GM21360 (cell line): ENCODE results near the gene NCKAP5.

Experiments
- ATAC-seq: cut with Tn5 transposase; IDR thresholded peaks from one replicate; pipeline ENCODE4 v1.9.1; 2021; ENCODE audit warnings: mild to moderate bottlenecking, moderate library complexity; ENCODE audit not compliant: unreplicated experiment

Gene NCKAP5

DNA sequence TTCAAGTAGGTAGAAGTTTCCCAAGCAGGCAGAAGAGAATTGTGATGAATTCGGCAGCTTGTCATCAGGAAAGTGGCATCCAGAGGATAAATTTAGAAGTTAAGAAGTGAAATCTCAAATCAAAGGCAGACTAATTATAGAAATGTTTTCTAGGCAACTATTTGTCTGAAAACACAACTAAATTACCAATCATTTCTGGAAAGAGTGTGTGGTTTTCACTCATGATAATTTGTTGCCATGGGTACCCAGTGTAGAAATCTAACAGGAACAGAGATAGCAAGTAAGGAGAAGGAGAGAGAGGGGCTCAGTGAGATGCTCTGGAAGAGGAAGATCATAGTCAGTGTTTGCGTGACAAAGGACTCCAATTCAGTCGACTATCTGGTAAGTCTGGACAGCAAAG, 208.1 kb downstream of the NCKAP5 start:
- ATAC-seq = no peak

GRCh38 chr2:133352719-133353118, 215.5 kb downstream of the NCKAP5 start:
- ATAC-seq = no peak

DNA sequence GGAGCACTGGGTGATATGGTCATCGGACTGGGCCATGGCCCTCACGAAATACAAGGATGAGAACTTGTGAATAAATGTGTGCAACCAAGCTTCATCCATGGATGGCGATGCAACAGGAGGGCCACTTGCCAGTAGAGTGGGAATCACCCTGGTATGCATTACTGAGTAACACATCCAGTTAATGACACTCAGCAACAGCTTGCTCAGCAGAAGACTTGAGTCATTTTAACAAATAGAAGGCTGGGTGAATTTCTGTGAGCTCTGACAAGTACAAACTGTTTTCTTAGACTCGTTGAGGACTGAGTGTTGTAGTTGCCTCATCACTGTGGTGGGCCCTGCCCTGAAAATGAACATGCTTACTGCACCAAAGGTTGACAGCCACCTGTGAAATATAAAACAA, 221.6 kb downstream of the NCKAP5 start:
- ATAC-seq = no peak

- no peak for ATAC-seq
Measured at GRCh38 chr2:133345638-133346037, 222.6 kb downstream of the NCKAP5 start.

GRCh38 chr2:133344849-133345248, 223.4 kb downstream of the NCKAP5 start:
- ATAC-seq = no peak

DNA sequence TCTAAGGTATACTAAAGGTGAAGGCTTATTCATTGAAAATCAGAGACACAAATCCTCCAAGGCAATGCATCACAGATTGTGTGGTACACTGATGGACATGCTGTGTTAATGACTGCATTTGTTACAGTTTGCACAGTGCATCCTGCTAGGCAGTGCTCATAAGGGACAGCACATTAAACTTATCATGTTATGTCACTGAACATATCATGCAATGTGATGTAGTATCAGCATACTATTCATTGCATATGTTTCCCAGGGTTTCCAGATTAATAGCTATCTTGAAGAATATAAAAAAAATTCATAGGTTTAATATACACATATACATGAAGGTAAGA, 225.3 kb downstream of the NCKAP5 start:
- ATAC-seq = no peak

- no peak for ATAC-seq
Measured at GRCh38 chr2:133342286-133343017, 225.8 kb downstream of the NCKAP5 start.

DNA sequence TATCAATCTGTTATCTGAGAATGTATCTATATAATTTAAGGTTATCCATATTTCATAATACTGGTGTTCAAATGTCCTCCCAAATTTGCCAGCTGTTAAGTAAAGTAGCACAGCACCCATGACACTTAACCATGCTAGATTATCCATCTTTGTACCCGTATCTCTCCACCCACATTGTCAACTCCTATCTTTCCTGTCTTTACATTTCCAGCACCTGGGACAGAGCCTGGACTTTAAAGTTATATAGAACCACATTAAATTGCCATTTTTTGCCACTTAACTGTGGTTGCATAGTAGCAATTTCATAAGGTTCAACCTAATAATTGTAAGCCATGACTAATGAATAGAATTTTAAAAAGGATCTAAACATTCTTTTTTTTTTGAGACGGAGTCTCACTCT, 226.7 kb downstream of the NCKAP5 start:
- ATAC-seq = no peak

DNA sequence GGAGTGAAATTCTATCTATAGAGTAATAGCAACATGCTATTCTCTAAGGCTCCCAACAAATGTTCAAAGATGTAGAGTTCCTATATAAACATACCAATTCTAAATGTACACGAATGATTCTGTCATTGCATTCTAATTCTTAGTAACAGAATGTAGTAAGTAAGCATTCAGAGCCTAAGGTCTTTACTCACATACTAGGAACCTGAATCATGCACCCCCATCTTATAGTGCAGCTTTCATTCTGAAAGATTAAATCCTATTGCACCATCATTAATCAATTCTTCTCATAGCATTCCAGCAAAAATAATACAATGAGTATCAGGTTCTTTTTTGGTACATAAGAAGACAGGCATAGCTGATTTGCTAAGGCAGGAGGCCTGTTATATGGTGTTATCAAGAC, 230.0 kb downstream of the NCKAP5 start:
- no peak for ATAC-seq

DNA sequence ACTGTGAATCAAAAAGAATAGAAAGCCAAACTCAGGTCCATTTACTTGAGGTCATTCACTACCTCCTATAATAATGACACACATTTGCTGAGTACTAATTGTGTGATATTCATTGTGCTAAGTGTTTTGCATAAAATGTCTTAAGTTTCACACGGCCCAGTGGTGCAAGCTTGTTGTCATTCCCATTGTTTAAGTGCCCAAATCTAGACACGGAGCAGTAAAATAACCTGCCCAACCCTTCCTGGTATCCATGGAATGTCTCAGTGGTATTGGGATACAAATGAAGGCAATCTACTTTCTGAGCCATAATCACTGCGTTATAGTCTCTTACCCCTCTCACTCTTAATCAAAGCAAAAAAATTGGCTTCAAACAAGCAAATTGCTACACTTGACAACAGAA, 233.3 kb downstream of the NCKAP5 start:
- no peak for ATAC-seq

GRCh38 chr2:133333181-133333580, 235.1 kb downstream of the NCKAP5 start:
- no peak for ATAC-seq

DNA sequence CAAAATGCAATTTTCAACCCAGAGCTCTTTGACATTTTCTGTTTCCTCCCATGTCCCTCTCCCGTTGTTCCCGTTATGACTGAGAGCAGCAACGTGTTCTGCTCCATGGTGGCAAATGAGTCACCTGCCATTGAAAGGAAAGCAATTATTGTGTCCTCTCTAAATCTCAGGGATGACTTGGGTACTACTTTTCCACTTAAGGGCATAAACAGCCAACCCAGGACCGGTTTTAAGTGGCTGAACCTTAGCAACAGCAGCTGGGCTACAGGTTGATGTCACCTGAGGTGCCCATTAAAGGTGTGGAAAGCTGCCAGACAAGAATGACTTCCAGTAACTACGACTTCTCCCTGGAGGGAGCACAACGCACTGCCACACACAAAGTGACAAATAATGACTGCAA, 236.8 kb downstream of the NCKAP5 start:
- no peak for ATAC-seq

- no peak for ATAC-seq
Measured at GRCh38 chr2:133326652-133327397, 241.4 kb downstream of the NCKAP5 start.

- ATAC-seq = no peak
Measured at GRCh38 chr2:133324150-133324561, 244.1 kb downstream of the NCKAP5 start.

GRCh38 chr2:133322909-133323308, 245.4 kb downstream of the NCKAP5 start:
- no peak for ATAC-seq

DNA sequence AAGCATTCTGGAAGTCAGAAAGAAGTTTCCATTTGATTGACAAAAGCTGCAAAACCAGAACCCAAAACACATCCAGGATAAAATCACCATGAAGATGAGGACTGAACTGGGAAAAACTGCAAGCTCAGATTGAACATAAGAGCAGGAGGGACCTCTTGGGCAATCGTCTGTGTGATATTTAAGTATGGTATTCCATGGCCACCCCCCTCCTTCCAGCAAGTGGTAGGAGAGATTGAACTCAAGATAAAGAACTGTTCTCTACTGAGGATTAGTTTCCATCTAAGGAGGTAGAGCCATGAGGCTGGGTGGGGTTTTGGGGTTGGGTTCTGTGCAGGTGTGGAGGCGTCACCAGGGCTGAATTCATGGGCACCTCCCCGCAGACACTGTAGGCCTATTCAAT, 251.1 kb downstream of the NCKAP5 start:
- no peak for ATAC-seq

DNA sequence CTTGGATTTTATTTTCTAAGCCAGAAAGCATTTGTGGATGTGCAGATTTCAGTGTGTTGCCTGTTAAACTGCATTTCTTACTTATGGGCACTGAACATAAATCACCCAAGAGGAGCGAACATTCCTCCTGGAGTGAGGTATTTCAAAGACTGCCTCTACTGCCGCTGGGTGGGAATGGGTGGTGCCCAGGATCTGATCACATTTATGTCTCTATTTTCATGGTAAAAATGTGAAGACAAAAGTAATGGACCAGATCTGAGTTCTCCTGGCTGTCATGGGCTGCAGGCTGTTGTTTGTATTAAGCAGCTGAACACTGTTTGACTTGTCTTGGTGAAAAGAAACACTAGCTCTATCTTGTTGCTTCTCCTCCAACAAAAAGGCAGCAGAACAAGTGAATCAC, 251.7 kb downstream of the NCKAP5 start:
- no peak for ATAC-seq

DNA sequence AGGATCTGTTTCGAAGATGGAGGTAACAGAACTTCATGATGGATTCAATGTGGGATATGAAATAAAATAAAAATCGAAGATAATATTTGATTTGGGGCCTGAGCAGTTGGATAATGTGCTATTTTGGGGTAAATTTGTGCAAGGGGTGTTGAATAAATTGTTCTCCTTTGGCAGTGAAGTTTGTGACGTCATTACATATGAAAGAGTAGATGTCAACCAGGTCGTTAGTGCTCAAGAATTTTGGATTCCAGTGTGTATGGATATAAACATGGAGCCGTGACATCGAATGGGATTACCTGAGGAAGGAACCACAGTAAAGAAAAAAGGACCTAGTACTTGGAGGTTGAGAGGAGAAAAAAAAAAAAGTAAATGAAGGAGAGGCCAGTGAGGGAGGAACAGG, 253.0 kb downstream of the NCKAP5 start:
- no peak for ATAC-seq

GRCh38 chr2:133314795-133315194, 253.5 kb downstream of the NCKAP5 start:
- ATAC-seq = no peak

GRCh38 chr2:133312038-133312729, 256.1 kb downstream of the NCKAP5 start:
- no peak for ATAC-seq

DNA sequence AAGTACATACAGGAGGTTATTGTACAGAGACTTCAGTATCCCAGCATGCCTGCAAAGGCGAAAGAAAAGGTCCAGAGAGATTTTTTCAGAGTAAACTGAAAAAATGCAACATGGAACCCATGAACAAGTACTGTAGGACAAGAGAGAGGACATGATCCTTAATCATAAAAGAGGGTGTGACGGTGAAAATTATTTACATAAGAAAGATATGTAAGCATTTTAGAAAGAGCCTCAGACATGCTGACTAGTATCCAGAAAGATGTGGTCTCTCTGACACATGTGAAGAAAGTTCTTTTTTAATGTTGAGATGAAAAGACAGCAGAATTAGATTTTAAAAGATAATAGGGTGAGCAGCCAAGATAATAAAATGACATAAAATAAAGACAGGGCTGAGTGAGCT, 262.0 kb downstream of the NCKAP5 start:
- ATAC-seq = no peak

- ATAC-seq = no peak
Measured at GRCh38 chr2:133304344-133304743, 263.9 kb downstream of the NCKAP5 start.
